DND-41 (cell line): ENCODE measurements around the gene POLL.

ENCODE experiments used
- ATAC-seq: fragments of 200-7000 bp; cut with Tn5 transposase; 3 replicates; pipeline ENCODE4 v1.9.1; 2021; ENCODE audit warnings: low read depth; ENCODE audit not compliant: insufficient read depth
- DNase-seq: peaks from one replicate; pipeline ENCODE4 v3.0.0-alpha.2; 2020
- H2AFZ ChIP-seq: 2 replicates; pipeline ENCODE4 v1.6.0; 2012; ENCODE audit warnings: low read depth, low read length
- H3K27ac ChIP-seq: 2 replicates; pipeline ENCODE4 v1.5.1; 2012; ENCODE audit warnings: low read length, inconsistent platforms
- H3K27me3 ChIP-seq: fragments of 200-600 bp; sonication (generic); 2 replicates; pipeline ENCODE4 v1.6.0; 2012; ENCODE audit warnings: low read length, mild to moderate bottlenecking, inconsistent platforms; ENCODE audit not compliant: insufficient read depth, poor library complexity
- H3K36me3 ChIP-seq: 2 replicates; pipeline ENCODE4 v1.5.1; 2012; ENCODE audit warnings: low read length, inconsistent platforms; ENCODE audit not compliant: insufficient read depth
- H3K4me1 ChIP-seq: 2 replicates; pipeline ENCODE4 v1.5.1; 2012; ENCODE audit warnings: mild to moderate bottlenecking, low read length; ENCODE audit not compliant: insufficient read depth
- H3K4me2 ChIP-seq: 2 replicates; pipeline ENCODE4 v1.6.0; 2012; ENCODE audit warnings: mild to moderate bottlenecking, moderate library complexity, low read length, inconsistent platforms; ENCODE audit not compliant: insufficient read depth
- H3K4me3 ChIP-seq, 2 experiments: fragments of 200-600 bp in 1 of 2; shearing (Covaris generic) in 1 of 2; 2 replicates each; pipeline ENCODE4 v1.5.1; 2012 to 2016; ENCODE audit warnings: inconsistent platforms in 2 of 2, low read length in 2 of 2, mild to moderate bottlenecking in 2 of 2, low read depth in 1 of 2, moderate library complexity in 1 of 2
- H3K79me2 ChIP-seq: 2 replicates; pipeline ENCODE4 v1.6.0; 2012; ENCODE audit warnings: low read length, inconsistent platforms; ENCODE audit not compliant: insufficient read depth
- H3K9ac ChIP-seq: 2 replicates; pipeline ENCODE4 v1.6.0; 2012; ENCODE audit warnings: low read depth, mild to moderate bottlenecking, inconsistent platforms, low read length, moderate library complexity
- H3K9me3 ChIP-seq: 2 replicates; pipeline ENCODE4 v1.5.1; 2012; ENCODE audit warnings: low read length, moderate library complexity, mild to moderate bottlenecking, inconsistent platforms; ENCODE audit not compliant: insufficient read depth, severe bottlenecking
- H4K20me1 ChIP-seq: 2 replicates; pipeline ENCODE4 v1.6.0; 2012; ENCODE audit warnings: low read length; ENCODE audit not compliant: insufficient read depth
- CTCF ChIP-seq: IDR thresholded peaks from 2 replicates; pipeline ENCODE4 v1.5.1; 2012; ENCODE audit warnings: borderline replicate concordance, low read length, moderate library complexity, mild to moderate bottlenecking; ENCODE audit not compliant: poor library complexity, severe bottlenecking; ENCODE audit errors: extremely low read depth
- EZH2 ChIP-seq: IDR thresholded peaks from 3 replicates; pipeline ENCODE4 v1.6.1; 2012; ENCODE audit warnings: borderline replicate concordance, low read depth, mild to moderate bottlenecking, moderate library complexity, low read length, inconsistent platforms; ENCODE audit not compliant: severe bottlenecking

POLL gene

GRCh38 chr10:101616415-101617101, 28.5 kb upstream of the POLL start:
- H3K4me2 ChIP-seq, result no peak overlapping the region

GRCh38 chr10:101615525-101616116, 27.6 kb upstream of the POLL start:
- TF ChIP-seq CTCF (no peak), EZH2 (no peak)
- H3K27ac ChIP-seq, result no peak overlapping the region
- no peaks in the 10 kb centered on the region for H3K27me3 ChIP-seq
- H3K4me2 ChIP-seq, result no peak overlapping the region
- DNase-seq (no peak), ATAC-seq (no peak)
- H3K4me1 ChIP-seq, result no peaks in the 10 kb centered on the region
- H3K4me3 ChIP-seq, result no peak overlapping the region
- H3K79me2 ChIP-seq, result no peaks in the 10 kb centered on the region
- peaks cover 4% of the 10 kb centered on the region; the same call in 1 of the 2 replicates for H4K20me1 ChIP-seq
- no peak overlapping the region for H2AFZ ChIP-seq
- peaks cover 52% of the 10 kb centered on the region for H3K36me3 ChIP-seq
- no peaks in the 10 kb centered on the region for H3K9me3 ChIP-seq
- H3K9ac ChIP-seq, result no peak overlapping the region

More at GRCh38 chr10:101616415-101617101, 28.5 kb upstream of the POLL start:
- DNase-seq (no peak), ATAC-seq (no peak)
- TF ChIP-seq CTCF, result no peak
- no peak for TF ChIP-seq EZH2
- H3K27ac ChIP-seq, result no peak overlapping the region
- no peaks in the 10 kb centered on the region for H3K79me2 ChIP-seq
- peaks cover 51% of the 10 kb centered on the region for H3K36me3 ChIP-seq
- no peaks in the 10 kb centered on the region for H3K4me1 ChIP-seq
- H2AFZ ChIP-seq, result no peak overlapping the region
- no peak overlapping the region for H3K9ac ChIP-seq
- H3K9me3 ChIP-seq, result no peaks in the 10 kb centered on the region
- no peak overlapping the region for H3K4me3 ChIP-seq
- H3K27me3 ChIP-seq, result no peaks in the 10 kb centered on the region
- H4K20me1 ChIP-seq, result peaks cover 4% of the 10 kb centered on the region; the same call in 1 of the 2 replicates

- Histone ChIP-seq H2AFZ (no peak overlapping the region), H4K20me1 (no peaks in the 10 kb centered on the region; the same call in 1 of the 2 replicates), H3K9ac (no peak overlapping the region), H3K4me2 (no peak overlapping the region), H3K36me3 (peaks cover 50% of the 10 kb centered on the region), H3K4me3 (no peak overlapping the region), H3K27ac (no peak overlapping the region), H3K27me3 (no peaks in the 10 kb centered on the region), H3K79me2 (no peaks in the 10 kb centered on the region), H3K4me1 (no peaks in the 10 kb centered on the region), H3K9me3 (no peaks in the 10 kb centered on the region)
- no peak for ATAC-seq
- TF ChIP-seq EZH2 (no peak), CTCF (no peak)
- DNase-seq, result no peak
Observed at GRCh38 chr10:101614663-101615524, 26.8 kb upstream of the POLL start.
